GM10266 (cell line): Measurements from ENCODE around the gene ZSWIM2.
A peak's percentile ranks its signal among the peaks of the same experiment; 100 is the strongest.

Source experiments
- DNase-seq: peaks from one replicate; pipeline ENCODE4 v3.0.0; 2012; ENCODE audit errors: extremely low spot score
- CTCF ChIP-seq: IDR thresholded peaks from 2 replicates; pipeline ENCODE4 v1.5.1; 2012; ENCODE audit warnings: mild to moderate bottlenecking, low read depth; ENCODE audit not compliant: control insufficient read depth, insufficient read depth; ENCODE audit errors: missing control alignments

Gene ZSWIM2

GRCh38 chr2:186784930-186785329 is 64.0 kb downstream of the ZSWIM2 start:
- no peak for DNase-seq
- TF ChIP-seq CTCF: no peak

GRCh38 chr2:186783254-186783653 is 65.7 kb downstream of the ZSWIM2 start:
- TF ChIP-seq CTCF: no peak
- DNase-seq: no peak

- no peak for DNase-seq
- TF ChIP-seq CTCF: peak; percentile 24
These were observed 68.2 kb downstream of the ZSWIM2 start for GRCh38 chr2:186780701-186781316.
